SU-DHL-6 (cell line): ENCODE measurements around the gene NPIPA5.
"Not testable (repeated sequence)": the region's sequence is repeated elsewhere in the genome, so short reads cannot be mapped to it uniquely, and the experiment has no call there.

ENCODE experiments used
- H2AFZ ChIP-seq: fragments of 200-600 bp; sonication (generic); 2 replicates; pipeline ENCODE4 v1.6.1; 2014; ENCODE audit warnings: low read depth, mild to moderate bottlenecking, moderate library complexity, mixed read lengths, antibody characterized with exemption, low read length; ENCODE audit not compliant: severe bottlenecking
- H3F3A ChIP-seq: fragments of 200-600 bp; shearing (Covaris generic); 2 replicates; pipeline ENCODE4 v1.6.0; 2016; ENCODE audit warnings: antibody characterized with exemption, mild to moderate bottlenecking; ENCODE audit not compliant: insufficient read depth
- H3K27ac ChIP-seq: fragments of 200-600 bp; sonication (generic); 2 replicates; pipeline ENCODE4 v1.5.1; 2016; ENCODE audit warnings: low read depth, mild to moderate bottlenecking, low read length, moderate library complexity, mixed read lengths
- H3K27me3 ChIP-seq: fragments of 200-600 bp; sonication (generic), shearing (Covaris generic); 2 replicates; pipeline ENCODE4 v1.6.0; 2014; ENCODE audit warnings: mild to moderate bottlenecking, low read length
- H3K36me3 ChIP-seq: fragments of 200-600 bp; sonication (generic); 2 replicates; pipeline ENCODE4 v1.6.1; 2014; ENCODE audit warnings: mild to moderate bottlenecking, low read length, mixed read lengths
- H3K4me2 ChIP-seq: fragments of 300-600, 200-600 bp; shearing (Covaris generic), sonication (generic); 2 replicates; pipeline ENCODE4 v1.6.0; 2014; ENCODE audit warnings: low read length, low read depth, mild to moderate bottlenecking; ENCODE audit not compliant: poor library complexity, severe bottlenecking
- H3K4me3 ChIP-seq: fragments of 200-600 bp; sonication (generic); 2 replicates; pipeline ENCODE4 v1.5.1; 2014; ENCODE audit warnings: antibody characterized with exemption, low read length, mild to moderate bottlenecking, mixed read lengths; ENCODE audit not compliant: insufficient read depth, poor library complexity, severe bottlenecking
- H3K79me2 ChIP-seq: fragments of 200-600 bp; sonication (generic); 2 replicates; pipeline ENCODE4 v1.6.1; 2014; ENCODE audit warnings: mild to moderate bottlenecking, low read length, moderate library complexity; ENCODE audit not compliant: insufficient read depth
- H3K9ac ChIP-seq: fragments of 200-600 bp; sonication (generic); 2 replicates; pipeline ENCODE4 v1.7.0; 2014; ENCODE audit warnings: mild to moderate bottlenecking, low read length
- H3K9me2 ChIP-seq: fragments of 200-600 bp; sonication (generic); replicated peaks from 2 replicates; pipeline ENCODE4 v1.6.1; 2014; ENCODE audit warnings: low read length; ENCODE audit not compliant: insufficient read depth
- H3K9me3 ChIP-seq: fragments of 200-600 bp; sonication (generic); 2 replicates; pipeline ENCODE4 v1.6.1; 2014; ENCODE audit warnings: low read length, mixed read lengths; ENCODE audit not compliant: insufficient read depth
- H4K20me1 ChIP-seq: fragments of 200-600 bp; sonication (generic); 2 replicates; pipeline ENCODE4 v1.6.1; 2014; ENCODE audit warnings: low read depth, mild to moderate bottlenecking, antibody characterized with exemption, low read length, moderate library complexity, mixed read lengths

The NPIPA5 gene

DNA sequence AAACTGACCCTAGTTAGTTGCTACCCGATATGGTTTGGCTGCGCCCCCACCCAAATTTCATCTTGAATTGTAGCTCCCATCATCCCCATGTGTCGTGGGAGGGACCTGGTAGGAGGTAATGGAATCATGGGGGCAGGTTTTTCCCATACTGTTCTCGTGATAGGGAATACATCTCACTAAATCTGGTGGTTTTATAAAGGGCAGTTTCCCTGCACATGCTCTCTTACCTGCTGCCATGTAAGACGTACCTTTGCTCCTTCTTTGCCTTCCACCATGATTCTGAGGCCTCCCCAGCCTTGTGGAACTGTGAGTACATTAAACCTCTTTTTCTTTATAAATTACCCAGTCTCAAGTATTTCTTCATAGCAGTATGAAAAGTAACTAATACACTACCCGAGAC is 10.0 kb upstream of the NPIPA5 start:
- H3K79me2 ChIP-seq, H3K9me2 ChIP-seq, H3K36me3 ChIP-seq, H3F3A ChIP-seq, H3K9ac ChIP-seq, H3K4me3 ChIP-seq, H4K20me1 ChIP-seq, H3K4me2 ChIP-seq, H2AFZ ChIP-seq, H3K27ac ChIP-seq, H3K9me3 ChIP-seq, H3K27me3 ChIP-seq: not testable (repeated sequence)

DNA sequence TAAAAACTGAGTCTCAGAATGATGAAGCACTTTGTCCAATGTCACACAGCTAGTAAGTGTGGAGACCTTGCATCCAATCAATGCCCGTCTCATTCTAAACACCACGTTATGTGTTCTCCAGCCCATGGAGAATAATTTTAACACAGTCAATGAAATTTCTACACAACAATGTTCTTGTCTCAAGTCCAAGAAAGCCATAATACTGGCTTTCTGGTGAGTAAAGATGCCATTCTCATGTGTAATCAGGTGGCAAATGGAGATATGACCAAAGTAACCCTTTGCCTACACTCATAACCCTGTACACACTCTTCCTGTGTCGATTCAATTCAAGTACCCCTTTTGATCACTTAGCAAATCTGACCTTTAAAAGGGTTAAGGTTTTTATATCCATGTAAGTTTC is 4.7 kb upstream of the NPIPA5 start:
- not testable (repeated sequence) for H2AFZ ChIP-seq, H3K4me3 ChIP-seq, H3K4me2 ChIP-seq, H3K79me2 ChIP-seq, H3K9me2 ChIP-seq, H3K27me3 ChIP-seq, H3F3A ChIP-seq, H3K9ac ChIP-seq, H3K9me3 ChIP-seq, H4K20me1 ChIP-seq, H3K27ac ChIP-seq, H3K36me3 ChIP-seq

DNA sequence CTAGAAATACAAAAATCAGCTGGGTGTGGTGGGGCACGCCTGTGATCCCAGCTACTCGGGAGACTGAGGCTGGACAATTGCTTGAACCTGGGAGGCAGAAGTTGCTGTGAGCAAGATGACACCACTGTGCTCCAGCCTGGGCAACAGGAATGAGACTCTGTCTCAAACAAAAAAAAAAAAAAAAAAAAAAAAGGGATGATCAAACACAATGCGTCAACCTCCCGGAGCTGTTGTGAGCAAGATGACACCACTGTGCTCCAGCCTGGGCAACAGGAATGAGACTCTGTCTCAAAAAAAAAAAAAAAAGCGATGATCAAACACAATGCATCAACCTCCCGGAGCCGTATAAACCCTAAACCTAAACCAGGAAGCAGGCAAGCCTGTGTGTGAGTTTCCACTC is 20.6 kb downstream of the NPIPA5 start:
- not testable (repeated sequence) for H3K79me2 ChIP-seq, H3K9me3 ChIP-seq, H3K9ac ChIP-seq, H2AFZ ChIP-seq, H3K9me2 ChIP-seq, H3K27ac ChIP-seq, H3K36me3 ChIP-seq, H3K4me2 ChIP-seq, H3K27me3 ChIP-seq, H4K20me1 ChIP-seq, H3K4me3 ChIP-seq, H3F3A ChIP-seq

DNA sequence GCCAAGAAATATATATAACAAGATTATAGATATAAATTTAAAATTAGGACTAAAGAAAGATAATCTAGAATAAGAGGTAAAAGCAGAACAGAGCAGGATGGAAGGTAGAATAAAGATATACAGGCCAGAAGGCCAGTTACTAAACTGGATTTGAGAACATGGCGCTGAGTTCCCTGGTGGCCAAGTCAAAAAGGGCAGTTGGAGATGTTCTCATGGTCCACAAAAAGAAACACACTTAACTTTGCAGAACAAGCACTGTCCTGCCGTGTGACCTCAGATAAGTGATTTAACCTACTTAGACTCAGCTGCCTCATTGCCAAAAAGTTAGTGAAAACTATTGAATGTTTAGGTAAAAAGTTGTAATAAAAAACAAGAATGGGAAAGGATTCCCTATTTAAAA is 23.2 kb downstream of the NPIPA5 start:
- H3F3A ChIP-seq, H2AFZ ChIP-seq, H4K20me1 ChIP-seq, H3K36me3 ChIP-seq, H3K4me2 ChIP-seq, H3K79me2 ChIP-seq, H3K9me2 ChIP-seq, H3K9me3 ChIP-seq, H3K27ac ChIP-seq, H3K4me3 ChIP-seq, H3K9ac ChIP-seq, H3K27me3 ChIP-seq: not testable (repeated sequence)

DNA sequence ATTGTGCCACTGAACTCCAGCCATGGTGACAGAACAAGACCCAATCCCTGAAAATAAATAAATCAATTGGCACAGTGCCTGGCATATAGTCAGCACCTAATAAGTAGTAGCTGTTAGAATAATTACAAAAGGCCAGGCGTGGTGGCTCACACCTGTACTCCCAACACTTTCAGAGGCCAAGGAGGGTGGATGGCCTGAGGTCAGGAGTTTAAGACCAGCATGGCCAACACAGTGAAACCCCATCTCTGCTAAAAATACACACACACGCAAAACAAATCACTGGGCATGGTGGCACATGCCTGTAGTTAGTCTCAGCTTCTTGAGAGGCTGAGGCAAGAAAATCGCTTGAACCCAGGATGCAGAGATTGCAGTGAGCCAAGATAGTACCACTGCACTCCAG is 25.2 kb downstream of the NPIPA5 start:
- H4K20me1 ChIP-seq, H3K27ac ChIP-seq, H3K9ac ChIP-seq, H3K36me3 ChIP-seq, H3K4me3 ChIP-seq, H3F3A ChIP-seq, H3K79me2 ChIP-seq, H3K27me3 ChIP-seq, H3K4me2 ChIP-seq, H3K9me2 ChIP-seq, H3K9me3 ChIP-seq, H2AFZ ChIP-seq: not testable (repeated sequence)

DNA sequence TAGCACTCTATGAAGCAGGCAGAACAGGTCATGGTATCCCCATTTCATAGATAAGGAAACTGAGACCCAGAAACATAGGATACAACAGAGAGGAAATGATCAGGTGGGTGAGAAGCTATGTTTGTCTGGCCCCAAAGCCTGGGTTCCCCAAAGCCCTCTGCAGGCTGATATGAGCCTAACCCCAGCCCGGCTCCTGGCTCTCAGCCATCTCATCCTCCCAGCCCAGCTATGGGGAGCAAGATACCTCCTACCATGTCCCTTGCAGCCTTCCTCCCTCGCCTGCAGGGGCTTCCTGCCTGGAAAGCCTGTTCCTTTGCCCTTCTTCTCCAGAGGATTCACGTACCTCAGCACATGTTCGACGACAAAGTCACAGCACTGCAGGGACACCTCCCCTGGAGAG is 26.3 kb downstream of the NPIPA5 start:
- not testable (repeated sequence) for H3K9me2 ChIP-seq, H3K9me3 ChIP-seq

DNA sequence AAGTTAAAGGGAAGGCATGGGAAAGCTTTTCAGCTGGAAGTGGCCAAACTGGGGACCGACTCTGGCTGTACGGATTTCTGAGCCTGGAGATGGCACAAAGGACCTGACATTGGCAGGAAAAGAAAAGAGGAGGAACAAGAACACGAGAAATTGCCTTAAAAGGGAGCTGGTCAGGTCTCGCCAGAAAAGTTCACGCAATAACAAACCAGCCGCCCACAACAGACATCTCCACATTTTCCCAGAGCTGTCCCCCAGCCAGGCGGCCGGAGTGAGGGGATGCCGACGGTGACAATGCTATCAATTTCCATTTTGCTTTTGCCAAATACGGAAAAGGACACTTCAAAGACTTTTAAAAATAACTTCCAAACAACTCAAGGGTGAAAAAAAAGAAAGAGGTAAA is 26.8 kb downstream of the NPIPA5 start:
- H3K4me2 ChIP-seq, H3K4me3 ChIP-seq, H2AFZ ChIP-seq, H3K27me3 ChIP-seq, H3K9me2 ChIP-seq, H3K36me3 ChIP-seq, H4K20me1 ChIP-seq, H3K27ac ChIP-seq, H3K79me2 ChIP-seq, H3F3A ChIP-seq, H3K9me3 ChIP-seq, H3K9ac ChIP-seq: not testable (repeated sequence)

More for the DNA sequence above, 26.3 kb downstream of the NPIPA5 start:
- not testable (repeated sequence) for H3K79me2 ChIP-seq, H3K4me2 ChIP-seq, H4K20me1 ChIP-seq, H3K27me3 ChIP-seq, H3K9ac ChIP-seq, H3K4me3 ChIP-seq, H3K27ac ChIP-seq, H2AFZ ChIP-seq, H3F3A ChIP-seq, H3K36me3 ChIP-seq

DNA sequence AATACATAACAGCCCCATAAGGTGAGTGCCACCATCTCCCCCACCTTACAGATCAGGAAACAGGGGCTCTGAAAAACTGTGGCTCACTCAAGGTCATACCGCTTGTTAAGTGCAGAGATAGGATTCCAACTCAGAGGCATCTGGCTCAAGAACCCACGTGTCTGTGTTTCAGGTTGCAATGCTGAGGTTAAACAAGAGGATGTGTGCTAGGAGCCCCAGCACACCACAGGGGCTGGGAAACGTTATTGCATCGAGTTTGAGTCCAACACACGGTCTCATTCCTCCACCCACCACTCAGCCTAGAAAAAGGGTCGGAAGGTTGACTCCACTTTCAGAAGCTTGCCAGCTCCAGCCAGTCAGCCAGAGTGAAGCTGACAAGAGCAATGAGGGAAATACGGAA is 29.4 kb downstream of the NPIPA5 start:
- H3K4me3 ChIP-seq, H3K9me3 ChIP-seq, H3K27ac ChIP-seq: not testable (repeated sequence)

More for the DNA sequence above, 29.4 kb downstream of the NPIPA5 start:
- H4K20me1 ChIP-seq, H3K9me2 ChIP-seq, H2AFZ ChIP-seq, H3F3A ChIP-seq, H3K79me2 ChIP-seq, H3K36me3 ChIP-seq, H3K4me2 ChIP-seq, H3K27me3 ChIP-seq, H3K9ac ChIP-seq: not testable (repeated sequence)
